Epidermal melanocyte (primary cell): ENCODE data around the gene TRIM29.

Source experiments
- DNase-seq: peaks from one replicate; pipeline ENCODE4 v3.0.0; 2011; ENCODE audit warnings: low spot score; ENCODE audit not compliant: insufficient read length

The TRIM29 gene

GRCh38 chr11:120097721-120098385 is 40.1 kb downstream of the TRIM29 start:
- DNase-seq: no peak

- DNase-seq: no peak
Measured at GRCh38 chr11:120096369-120097191, 41.3 kb downstream of the TRIM29 start.

GRCh38 chr11:120095516-120095915 is 42.4 kb downstream of the TRIM29 start:
- no peak for DNase-seq

GRCh38 chr11:120091701-120092100 is 46.2 kb downstream of the TRIM29 start:
- no peak for DNase-seq

GRCh38 chr11:120091121-120091520 is 46.8 kb downstream of the TRIM29 start:
- DNase-seq: no peak

GRCh38 chr11:120090411-120090810 is 47.5 kb downstream of the TRIM29 start:
- no peak for DNase-seq

- DNase-seq: no peak
Measured at GRCh38 chr11:120089036-120090001, 48.6 kb downstream of the TRIM29 start.

- no peak for DNase-seq
Measured at GRCh38 chr11:120088056-120088455, 49.9 kb downstream of the TRIM29 start.

- DNase-seq: no peak
Measured at GRCh38 chr11:120086651-120087050, 51.3 kb downstream of the TRIM29 start.

GRCh38 chr11:120079750-120080610 is 57.9 kb downstream of the TRIM29 start:
- no peak for DNase-seq

GRCh38 chr11:120078397-120078796 is 59.5 kb downstream of the TRIM29 start:
- DNase-seq: no peak

- no peak for DNase-seq
Measured at GRCh38 chr11:120074076-120074475, 63.8 kb downstream of the TRIM29 start.

- DNase-seq: no peak
Measured at GRCh38 chr11:120073196-120073595, 64.7 kb downstream of the TRIM29 start.

GRCh38 chr11:120068114-120068573 is 69.8 kb downstream of the TRIM29 start:
- no peak for DNase-seq

GRCh38 chr11:120067438-120068113 is 70.3 kb downstream of the TRIM29 start:
- no peak for DNase-seq

- DNase-seq: no peak
Measured at GRCh38 chr11:120066738-120067437, 71.0 kb downstream of the TRIM29 start.

GRCh38 chr11:120065876-120066275 is 72.0 kb downstream of the TRIM29 start:
- no peak for DNase-seq

- DNase-seq: no peak
Measured at GRCh38 chr11:120065176-120065575, 72.7 kb downstream of the TRIM29 start.

- no peak for DNase-seq
Measured at GRCh38 chr11:120064341-120064740, 73.6 kb downstream of the TRIM29 start.
